Activated T-helper 1 cell treated with anti-CD3 and anti-CD28 coated beads, Interleukin-2, amount 50 U/mL, for 16 hours (primary cell): ENCODE results near the gene MYO1G.
"Not testable (repeated sequence)": the region's sequence is repeated elsewhere in the genome, so short reads cannot be mapped to it uniquely, and the experiment has no call there.

Experiments used
- DNase-seq, 2 donors: peaks; one replicate each; pipeline ENCODE4 v3.0.0-alpha.2; 2020; ENCODE audit warnings: low read depth in 1 of 2, low spot score in 1 of 2

MYO1G gene

DNA sequence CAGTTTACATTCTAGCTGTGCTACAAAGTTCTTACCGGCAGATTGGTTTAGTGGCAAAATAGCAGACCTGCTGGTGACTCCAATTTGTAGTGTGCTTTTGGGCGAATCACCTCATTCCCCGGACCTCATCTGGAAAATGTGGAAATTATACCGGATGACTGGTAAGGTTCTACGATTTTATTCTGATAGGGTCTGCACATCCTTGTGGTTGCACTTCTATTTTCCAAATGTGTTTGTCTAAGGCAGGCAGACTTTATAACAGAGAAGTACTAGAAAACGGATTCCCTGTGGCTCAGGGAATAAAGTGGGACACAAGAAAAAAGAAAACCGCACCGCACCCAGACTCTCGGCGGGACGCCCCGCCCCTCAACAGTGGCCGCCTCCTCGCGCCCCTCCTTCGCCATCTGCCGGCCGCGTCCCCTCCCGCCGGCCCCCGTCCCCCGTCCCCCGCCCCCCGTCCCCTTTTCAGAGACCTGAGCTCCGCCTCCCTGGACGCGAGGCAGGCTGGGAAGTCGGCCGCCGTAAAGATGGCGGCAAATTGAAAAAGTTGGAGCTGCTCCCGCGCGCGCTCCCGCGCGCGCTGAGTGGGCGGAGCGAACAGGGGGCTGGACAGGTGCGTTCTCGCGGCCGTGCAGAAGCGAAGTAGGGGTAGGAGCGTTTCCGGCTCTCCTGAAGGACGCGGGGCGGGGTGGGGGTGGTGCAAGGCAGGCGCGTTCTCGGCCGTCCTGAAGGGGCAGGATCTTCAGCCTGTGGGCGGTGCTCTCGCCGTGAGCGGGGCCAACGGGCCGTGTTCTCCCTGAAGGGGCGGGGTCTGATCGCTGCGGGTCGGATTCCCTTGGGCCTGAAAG, 20.7 kb upstream of the MYO1G start:
- peak; percentile 98 to 99 for DNase-seq

DNA sequence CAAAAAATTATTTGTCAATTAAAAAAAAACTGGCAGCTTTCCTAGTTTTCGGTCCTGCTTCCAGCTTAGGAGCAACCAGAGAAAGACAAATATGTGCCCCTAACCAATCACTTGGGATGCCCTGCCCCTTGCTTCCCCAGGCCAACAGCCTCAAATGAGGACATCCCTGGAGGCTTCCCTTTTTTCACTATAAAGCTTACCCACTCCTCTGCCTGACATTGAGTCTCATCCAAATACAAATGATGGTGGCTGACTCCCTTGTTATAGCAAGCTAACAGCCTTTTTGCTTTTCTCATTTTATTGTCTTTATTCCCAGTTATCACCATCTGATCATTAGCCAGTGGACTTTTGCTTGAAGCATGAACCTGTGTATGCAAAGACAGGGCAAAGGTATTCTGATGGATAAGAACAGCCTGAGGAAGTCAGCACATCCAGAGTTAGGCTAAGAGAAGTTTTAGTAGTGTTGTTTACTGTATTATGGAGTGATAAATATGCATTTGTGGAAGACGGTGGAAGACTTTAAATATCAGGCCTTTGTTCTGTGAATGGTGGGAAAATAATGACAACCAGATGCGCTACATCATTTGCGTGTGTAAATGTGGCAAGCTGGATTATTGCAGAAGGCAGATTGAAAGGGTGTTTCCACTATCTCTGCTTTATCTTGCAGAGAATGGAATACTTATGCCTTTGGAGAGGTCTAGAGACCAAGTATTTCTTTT, 19.5 kb upstream of the MYO1G start:
- no peak for DNase-seq

DNA sequence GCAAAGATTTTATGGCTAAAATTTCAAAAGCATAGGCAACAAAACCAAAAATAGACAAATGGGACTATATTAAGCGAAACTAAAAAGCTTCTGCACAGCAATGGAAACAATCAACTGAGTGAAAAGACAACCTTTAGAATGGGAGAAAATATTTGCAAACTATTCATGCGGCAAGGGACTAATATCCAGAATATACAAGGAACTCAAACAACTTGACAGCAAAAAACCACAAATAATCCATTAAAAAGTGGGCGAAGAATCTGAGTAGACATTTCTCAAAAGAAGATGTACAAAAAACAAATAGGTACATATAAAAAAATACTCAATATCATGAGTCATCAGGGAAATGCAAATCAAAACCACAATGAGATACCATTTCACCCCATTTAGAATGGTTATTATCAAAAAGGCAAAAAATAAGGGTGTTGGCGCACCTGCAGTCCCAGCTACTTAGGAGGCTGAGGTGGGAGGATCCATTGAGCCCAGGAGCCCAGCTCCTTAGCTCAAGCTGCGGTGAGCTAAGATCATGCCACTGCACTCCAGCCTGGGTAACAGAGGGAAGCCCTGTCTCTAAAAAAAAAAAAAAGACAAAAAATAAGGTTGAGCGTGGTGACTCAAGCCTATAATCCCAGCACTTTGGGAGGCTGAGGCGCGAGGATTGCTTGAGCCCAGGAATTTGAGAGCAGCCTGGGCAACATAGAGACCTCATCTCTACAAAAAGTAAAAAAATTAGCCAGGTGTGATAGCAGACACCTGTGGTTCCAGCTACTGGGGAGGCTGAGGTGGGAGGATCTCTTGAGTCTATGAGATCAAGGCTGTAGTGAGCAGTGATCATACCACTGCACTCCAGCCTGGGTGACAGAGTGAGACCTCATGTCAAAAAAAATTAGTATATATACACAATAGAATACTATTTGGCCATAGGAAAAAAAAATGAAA, 17.0 kb upstream of the MYO1G start:
- no peak for DNase-seq

DNA sequence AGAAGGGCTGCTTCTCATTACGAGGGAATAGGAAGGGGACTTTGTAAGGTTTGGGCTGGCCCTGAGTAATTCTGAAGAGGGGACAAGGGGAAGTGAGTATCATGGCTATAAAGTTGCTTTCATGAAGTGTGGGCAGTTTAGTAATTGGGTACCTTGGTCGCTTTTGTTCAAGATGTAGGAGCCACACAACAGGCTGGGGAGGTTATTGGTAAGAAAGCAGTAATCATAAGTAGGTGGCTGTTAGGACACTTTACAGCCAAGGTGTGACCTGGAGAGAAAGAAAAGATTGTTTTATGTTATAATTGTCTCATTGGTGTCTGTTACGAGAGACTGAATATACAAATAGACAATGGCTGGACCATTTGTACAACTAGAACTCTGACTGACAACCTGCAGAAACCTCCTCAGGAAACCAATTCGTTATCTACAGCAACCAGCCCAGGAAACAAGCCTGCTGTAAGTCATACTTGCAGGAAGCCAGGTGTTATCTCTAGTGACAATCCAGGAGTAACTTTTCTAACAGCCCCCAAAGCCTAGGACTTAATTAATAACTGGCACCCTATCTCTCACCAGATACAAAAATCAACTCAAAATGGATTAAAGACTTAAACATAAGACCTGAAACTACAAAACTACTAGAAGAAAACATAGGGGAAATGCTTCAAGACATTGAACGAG, 16.2 kb upstream of the MYO1G start:
- no peak for DNase-seq

DNA sequence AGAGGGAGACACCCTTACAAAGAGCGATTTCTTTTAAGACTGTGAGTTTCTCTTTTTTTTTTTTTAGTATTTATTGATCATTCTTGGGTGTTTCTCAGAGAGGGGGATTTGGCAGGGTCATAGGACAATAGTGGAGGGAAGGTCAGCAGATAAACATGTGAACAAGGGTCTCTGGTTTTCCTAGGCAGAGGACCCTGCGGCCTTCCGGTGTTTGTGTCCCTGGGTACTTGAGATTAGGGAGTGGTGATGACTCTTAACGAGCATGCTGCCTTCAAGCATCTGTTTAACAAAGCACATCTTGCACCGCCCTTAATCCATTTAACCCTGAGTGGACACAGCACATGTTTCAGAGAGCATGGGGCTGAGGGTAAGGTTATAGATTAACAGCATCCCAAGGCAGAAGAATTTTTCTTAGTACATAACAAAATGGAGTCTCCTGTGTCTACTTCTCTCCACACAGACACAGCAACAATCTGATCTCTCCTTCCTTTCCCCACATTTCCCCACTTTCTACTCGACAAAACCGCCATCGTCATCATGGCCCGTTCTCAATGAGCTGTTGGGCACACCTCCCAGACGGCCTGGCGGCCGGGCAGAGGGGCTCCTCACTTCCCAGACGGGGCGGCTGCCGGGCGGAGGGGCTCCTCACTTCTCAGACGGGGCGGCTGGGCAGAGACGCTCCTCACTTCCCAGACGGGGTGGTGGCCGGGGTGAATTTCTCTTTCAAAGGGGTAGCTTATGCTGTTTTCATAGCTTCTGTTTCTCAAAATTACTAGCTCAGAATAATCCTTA, 13.4 kb upstream of the MYO1G start:
- not testable (repeated sequence) for DNase-seq

DNA sequence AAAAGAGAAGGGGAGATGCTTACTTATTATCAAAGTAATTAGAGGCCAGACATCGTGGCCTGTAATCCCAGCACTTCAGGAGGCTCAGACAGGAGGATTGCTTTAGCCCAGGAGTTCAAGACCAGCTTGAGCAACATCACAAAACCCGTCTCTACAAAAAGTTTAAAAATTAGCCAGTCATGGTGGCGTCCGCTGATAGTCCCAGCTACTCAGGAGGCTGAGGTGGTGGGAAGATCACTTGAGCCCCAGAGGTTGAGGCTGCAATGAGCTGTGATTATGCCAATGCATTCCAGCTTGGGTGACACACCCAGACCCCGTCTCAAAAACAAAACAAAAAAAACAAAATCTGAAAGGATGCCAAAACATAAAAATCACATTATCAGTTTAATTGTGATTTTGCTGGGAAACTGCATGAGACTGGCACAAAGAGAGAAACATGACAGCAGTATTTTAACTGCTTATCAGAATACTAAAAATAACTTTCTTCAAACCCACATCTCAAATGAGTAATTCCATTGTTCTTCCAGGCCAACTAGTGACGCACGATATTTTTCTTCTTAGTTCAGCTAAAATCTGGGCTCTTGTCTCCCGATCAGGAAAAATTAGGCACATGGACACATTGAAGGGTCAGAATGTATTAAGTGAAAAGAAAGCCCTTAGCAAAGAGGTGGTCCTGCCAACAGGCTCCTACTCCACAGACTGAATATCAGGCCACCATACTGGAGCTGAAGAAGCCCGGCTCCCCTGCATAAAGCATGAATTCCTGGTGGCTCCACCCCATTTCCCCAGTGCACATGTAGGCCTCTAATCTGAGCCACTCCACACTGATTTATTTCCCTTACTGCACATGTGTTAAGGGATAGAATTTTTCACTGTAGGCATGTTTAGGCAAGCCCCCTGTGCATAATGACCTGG, 11.6 kb upstream of the MYO1G start:
- no peak for DNase-seq

DNA sequence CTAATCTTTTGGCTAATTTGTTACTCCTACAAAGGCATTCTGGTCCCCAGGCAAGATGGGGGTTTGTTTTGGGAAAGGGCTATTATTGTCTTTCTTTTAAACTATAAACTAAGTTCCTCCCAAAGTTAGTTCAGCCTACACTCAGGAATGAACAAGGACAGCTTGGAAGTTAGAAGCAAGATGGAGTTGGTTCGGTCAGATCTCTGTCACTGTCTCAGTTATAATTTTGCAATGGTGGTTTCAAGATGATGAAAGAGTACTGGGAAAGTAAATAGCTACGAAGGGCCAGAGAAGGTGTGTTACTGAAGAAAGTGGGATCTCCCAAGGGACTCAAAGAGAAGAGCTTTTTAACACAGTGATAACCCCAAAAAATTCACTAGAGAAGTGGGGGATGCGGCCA, 10.3 kb upstream of the MYO1G start:
- no peak for DNase-seq

DNA sequence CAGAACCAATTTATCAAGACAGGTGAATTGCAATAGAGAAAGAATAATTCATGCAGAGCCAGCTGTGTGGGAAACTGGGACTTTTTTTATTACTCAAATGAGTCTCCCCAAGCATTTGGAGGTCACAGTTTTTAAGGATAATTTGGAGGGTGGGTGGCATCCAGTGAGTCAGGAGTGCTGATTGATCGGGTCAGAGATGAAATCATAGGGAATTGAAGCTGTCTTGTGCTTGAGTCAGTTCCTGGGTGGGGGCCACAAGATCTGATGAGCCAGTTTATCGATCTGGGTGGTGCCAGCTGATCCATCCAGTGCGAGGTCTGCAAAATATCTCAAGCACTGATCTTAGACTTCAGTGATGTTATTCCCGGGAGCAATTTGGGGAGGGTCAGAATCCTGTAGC, 9.9 kb upstream of the MYO1G start:
- DNase-seq = no peak

DNA sequence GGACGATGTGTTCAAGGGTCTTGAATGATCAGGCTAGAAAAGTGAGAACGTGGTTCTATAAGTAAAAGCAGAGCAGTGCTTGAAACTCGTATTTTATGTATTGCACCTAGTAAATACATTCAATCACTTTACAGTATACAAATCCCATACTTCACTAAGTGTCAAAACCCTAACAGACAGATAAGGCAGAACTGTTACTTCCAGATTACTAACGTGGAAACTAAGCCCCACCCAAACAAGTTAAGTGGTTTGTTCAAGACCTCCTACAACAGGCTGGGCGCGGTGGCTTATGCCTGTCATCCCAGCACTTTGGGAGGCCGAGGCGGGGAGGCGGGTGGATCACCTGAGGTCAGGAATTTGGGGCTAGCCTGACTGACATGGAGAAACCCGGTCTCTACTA, 9.2 kb upstream of the MYO1G start:
- DNase-seq = no peak

DNA sequence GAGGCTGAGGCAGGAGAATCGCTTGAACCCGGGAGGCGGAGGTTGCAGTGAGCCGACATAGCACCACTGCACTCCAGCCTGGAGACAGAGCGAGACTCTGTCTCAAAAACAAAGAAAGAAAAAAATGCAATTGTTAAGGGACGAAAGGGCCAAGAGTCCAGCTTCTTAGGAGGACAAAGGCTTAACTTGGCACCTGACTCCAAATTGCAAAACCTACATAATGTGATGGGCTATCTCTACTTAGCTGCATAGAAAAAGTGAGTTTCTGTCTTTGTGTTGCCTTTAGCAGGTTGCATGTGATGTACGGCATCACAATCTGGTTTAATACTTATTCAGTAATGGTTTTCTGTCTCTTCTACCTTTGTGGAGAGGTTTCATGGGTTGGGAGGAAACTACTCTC, 8.6 kb upstream of the MYO1G start:
- DNase-seq = no peak

DNA sequence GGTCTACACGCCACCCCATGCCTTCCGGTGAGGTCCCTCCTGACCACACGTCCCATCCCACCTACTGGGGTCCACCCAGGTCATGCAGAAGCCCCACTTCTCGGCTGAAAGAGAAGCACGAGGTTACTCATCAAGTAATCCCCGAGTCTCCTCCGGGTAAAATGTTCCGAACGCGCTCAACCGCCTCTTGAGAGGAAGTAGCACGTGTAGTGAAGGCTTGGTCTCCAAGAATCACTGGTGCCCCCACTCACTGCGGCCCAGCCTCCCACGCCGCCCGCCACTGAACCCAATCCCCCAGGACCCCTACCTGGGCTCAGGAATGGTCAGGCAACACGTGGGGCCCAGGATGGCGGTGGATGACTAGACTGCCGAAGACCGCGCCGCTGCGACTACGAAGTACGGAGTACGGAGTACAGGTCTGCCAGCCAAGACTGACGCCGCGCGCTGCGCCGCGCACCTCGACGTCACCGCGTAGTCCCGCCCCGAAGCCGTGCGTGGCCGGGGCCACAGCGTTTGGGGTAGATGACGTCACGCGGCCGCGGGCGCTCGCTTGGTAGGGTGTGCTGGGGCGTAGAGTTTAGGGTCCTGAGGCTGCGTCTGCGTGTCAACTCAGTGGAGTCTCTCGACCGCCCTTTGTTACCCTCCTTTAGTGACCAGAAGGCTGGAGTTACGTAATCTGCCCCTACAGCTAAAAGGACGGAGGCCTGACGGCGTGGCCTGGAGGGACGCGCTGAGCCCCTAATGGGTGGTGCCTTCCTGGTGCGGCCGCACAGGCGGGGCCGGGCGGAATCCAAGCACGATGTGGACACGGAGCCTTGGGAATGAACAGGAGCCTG, 7.6 kb upstream of the MYO1G start:
- peak; percentile 87 to 93 for DNase-seq

DNA sequence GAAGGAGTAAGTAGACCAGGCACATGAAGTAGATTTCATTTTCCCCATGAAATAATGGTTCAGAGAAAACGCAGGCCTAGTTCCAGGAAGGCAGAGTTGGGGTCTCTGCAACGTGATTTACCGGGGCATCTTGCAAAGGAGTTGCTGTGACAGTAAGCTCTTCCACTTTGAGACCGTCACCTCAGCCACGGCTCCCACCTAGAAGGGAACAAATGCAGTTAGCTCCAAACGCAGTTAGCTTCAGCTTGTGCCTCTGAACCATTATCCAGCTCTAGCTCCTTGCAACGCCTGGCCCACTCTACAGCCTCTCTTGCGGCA, 7.0 kb upstream of the MYO1G start:
- no peak for DNase-seq

DNA sequence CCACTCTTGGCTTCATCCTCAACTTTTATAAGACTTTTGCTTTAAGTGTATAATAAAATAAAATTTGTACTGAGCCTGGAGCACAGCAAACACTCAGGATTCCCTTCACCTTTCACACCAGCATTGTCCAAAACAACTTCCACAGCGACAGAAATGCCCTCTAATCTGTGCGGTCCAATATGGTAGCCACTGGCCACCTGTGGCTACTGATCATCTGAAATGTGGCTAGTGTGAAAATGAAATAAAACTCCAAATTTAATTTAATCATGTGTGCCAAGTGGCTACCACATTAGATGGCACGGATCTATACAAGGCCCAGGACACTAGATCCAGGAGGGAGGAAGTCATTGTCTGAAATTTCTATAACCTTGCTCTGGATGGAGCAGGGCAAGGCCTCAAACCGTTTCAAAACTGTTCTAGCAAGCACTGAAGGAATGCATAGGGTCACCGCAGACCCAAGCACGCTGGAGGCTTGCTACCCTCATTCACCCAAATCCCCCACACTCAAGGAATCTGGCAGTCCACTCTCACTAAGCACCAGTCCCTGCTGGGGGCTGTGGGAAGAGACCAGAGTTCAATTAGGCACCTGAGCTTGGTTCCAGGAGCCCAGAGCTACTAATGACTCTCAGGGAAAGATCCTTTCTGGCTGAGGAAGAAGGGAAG, 6.3 kb upstream of the MYO1G start:
- no peak for DNase-seq

DNA sequence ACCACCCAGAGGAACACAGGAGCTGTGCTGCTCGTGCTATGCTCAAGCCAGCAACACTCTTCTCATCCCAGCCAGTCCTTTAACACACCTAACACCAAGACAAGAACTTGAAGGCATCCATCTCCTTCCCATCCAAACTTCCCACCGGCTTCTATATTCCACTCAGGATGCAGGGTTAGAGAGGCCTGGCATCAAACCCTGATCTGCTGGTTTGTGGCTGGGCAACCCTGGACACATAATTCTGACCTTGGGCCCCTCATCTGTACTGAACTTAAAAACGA, 5.6 kb upstream of the MYO1G start:
- no peak for DNase-seq

DNA sequence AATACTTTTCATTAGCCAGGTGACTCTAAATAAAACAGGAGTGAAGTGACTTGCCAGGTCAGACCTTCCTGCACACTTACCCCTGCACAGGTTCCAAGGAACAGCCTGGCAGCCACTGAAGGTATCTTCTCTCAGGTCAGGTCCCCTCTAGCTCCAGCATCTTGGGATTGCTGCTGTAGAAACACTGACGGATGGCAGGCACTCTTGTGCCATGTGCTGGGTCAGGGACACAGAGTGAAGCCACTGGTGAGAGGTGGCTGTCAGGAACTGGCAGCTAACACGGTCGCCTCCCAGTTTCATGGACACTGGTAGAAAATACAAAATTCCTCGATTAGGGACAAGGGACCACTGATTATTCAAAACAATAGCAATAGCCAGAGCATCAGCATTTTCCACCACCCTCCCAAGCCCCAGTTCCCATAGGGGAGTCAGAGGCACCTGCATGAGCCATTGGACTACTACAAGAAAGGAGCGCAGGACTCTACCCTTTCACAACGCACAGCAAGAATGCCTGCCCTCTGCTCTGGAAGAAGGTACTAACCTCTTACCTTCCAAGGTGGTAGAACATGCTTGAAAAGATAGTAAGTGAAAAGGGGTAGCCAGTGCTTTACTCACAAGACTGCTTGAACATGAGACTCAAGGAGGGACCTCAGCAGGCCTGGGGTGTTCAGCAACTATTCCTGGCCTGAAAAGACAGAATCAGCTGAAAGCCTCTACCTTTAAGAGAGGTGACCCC, 5.1 kb upstream of the MYO1G start:
- no peak for DNase-seq

DNA sequence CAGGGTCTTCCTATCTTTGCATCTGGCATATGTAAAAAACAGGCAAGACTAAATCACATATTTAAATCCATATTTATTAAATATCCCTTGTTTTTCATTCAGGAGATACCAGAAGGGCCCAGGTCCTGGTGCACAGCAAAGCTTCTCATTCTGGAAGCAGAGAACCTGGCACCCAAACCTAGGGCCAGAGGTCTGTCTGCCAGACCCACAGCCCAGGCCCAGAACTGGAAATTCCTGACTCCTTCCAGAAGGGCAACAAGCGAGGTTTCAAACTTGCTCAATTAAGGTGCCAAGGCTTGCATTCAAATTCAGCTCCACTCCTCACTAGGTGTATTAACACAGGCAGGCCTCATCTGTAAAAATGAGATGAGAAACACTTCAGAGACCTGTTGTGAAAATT, 4.2 kb upstream of the MYO1G start:
- DNase-seq = no peak

DNA sequence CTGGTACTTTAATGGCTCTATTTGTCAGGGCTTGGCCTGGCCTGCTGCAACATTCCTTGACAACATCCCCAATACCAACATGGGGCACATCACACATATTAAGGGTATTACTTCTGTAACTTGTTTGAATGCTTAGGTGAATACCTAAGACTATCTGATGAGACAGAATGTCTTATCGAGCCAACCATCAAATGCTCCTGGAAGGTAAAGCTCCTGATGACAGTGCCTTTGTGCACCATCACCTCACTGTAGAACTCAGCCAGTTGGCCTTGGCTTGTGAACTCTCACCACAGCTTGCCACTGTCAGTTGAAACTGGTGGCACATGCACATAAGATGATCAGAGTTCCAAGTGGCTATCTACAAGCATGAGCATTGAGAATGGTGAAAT, 3.7 kb upstream of the MYO1G start:
- DNase-seq = no peak
